GM20000 (cell line): ENCODE data around the gene DEAF1.

Source experiments
- DNase-seq: peaks from one replicate; pipeline ENCODE4 v3.0.0; 2012; ENCODE audit warnings: low spot score
- CTCF ChIP-seq: IDR thresholded peaks from 2 replicates; pipeline ENCODE4 v1.5.1; 2012; ENCODE audit warnings: mild to moderate bottlenecking, control low read depth; ENCODE audit errors: extremely low read depth, missing control alignments

DEAF1 gene

GRCh38 chr11:720017-720641, 25.1 kb upstream of the DEAF1 start:
- no peak for TF ChIP-seq CTCF
- DNase-seq: no peak

GRCh38 chr11:719214-720016, 24.4 kb upstream of the DEAF1 start:
- DNase-seq: no peak
- TF ChIP-seq CTCF: no peak

GRCh38 chr11:714436-714835, 19.4 kb upstream of the DEAF1 start:
- DNase-seq: no peak
- no peak for TF ChIP-seq CTCF

- no peak for TF ChIP-seq CTCF
- DNase-seq: peak; percentile 37
Measured at GRCh38 chr11:709109-709997, 14.3 kb upstream of the DEAF1 start.

GRCh38 chr11:708511-708910, 13.5 kb upstream of the DEAF1 start:
- DNase-seq: no peak
- no peak for TF ChIP-seq CTCF

GRCh38 chr11:707817-708420, 12.9 kb upstream of the DEAF1 start:
- TF ChIP-seq CTCF: no peak
- DNase-seq: peak; percentile 50
